ENCODE measurements around the gene RPS16.

The RPS16 gene

DNA sequence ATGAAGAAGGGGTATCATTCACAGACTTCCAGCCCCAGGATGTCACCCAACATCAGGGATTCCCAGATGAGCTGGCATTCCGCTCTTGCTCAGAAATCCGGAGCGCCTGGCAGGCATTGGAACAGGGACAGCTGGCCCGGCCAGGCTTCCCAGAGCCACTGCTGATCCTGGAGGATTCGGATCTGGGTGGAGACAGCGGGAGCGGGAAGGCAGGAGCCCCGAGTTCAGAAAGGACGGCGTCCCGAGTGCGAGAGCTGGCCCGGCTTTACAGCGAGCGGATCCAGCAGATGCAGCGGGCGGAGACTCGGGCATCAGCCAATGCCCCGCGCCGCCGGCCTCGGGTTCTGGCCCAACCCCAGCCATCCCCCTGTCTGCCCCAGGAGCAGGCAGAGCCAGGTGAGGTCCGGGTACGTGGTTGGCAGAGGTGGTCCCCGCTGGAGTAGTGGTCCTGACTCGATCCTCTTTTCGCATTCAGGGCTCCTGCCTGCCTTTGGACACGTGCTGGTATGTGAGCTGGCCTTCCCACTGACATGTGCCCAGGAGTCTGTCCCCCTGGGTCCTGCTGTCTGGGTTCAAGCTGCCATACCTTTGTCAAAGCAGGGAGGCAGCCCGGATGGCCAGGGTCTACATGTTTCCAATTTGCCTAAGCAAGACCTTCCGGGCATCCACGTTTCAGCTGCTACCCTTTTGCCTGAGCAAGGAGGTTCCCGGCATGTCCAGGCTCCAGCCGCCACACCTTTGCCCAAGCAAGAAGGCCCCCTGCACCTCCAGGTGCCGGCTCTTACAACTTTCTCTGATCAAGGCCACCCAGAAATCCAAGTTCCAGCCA is 12.3 kb downstream of the RPS16 start:
- in situ Hi-C loops (cut with MboI; ENCODE audit: low sequenced_read_pairs) = no loop called here

DNA sequence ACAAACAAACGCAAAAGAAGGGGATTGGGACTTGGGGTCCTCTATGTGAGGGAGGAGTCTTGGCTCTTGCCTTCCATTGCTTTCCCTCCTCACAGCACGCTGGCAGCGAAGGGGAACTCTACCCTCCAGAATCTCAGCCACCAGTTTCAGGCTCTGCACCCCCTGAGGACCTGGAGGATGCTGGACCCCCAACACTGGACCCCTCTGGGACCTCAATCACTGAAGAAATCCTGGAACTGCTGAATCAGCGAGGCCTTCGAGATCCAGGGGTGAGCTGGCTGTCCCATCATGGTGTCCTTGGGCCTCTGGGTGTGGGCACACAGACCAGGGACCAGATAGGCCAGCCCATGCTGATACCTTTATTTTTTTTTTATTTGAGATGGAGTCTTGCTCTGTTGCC is 13.7 kb downstream of the RPS16 start:
- in situ Hi-C loops (cut with MboI; ENCODE audit: low sequenced_read_pairs) = no loop called here

DNA sequence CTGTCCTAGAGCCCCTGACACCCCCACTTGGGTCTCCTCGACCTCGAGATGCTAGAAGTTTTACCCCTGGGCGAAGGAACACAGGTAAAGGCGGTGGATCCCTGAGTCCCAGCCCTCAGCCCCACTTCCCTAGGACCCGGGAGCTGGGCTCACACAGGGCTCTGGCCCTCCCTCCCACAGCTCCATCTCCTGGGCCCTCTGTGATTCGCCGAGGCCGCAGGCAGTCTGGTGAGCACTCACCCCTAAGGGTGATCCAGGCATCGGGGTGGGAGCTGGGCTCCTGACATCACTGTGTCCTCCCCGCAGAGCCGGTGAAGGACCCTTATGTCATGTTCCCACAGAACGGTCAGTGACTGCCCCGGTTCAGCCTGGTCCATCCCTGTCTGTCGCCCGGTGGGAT is 15.0 kb downstream of the RPS16 start:
- in situ Hi-C loops (cut with MboI; ENCODE audit: low sequenced_read_pairs) = no loop called here

- in situ Hi-C loops (cut with MboI; ENCODE audit: low sequenced_read_pairs) = no loop called here
These were observed 16.7 kb downstream of the RPS16 start for GRCh38 chr19:39419003-39419402.

DNA sequence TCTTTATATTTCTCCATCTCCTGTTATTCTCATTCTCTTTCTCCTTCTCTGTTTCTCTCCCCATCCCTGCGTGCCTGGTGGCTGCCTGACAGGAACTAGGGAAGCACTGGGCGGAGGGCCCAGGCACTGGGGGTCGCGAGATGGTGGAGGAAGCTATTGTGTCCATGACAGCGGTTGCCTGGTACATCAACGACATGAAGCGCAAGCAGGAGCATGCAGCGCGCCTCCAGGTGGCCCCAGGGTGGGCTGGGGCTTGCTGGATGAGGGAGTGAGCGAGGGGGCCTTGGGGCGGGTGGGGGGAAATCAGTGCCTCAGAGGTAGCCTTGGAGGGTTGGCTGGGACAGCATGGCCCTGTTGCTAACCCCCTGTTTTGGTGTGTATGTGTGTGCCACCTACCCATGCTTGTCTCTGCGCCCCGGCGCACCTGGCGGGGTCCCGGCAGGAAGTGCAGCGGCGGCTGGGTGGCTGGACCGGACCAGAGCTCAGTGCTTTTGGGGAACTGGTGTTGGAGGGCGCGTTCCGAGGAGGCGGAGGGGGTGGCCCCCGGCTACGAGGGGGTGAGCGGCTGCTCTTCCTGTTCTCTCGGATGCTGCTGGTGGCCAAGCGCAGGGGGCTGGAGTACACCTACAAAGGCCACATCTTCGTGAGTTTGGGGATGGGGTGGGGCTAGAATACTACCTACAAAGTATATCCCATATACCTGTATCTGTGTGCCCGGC is 18.1 kb downstream of the RPS16 start:
- in situ Hi-C loops (cut with MboI; ENCODE audit: low sequenced_read_pairs) = no loop called here

DNA sequence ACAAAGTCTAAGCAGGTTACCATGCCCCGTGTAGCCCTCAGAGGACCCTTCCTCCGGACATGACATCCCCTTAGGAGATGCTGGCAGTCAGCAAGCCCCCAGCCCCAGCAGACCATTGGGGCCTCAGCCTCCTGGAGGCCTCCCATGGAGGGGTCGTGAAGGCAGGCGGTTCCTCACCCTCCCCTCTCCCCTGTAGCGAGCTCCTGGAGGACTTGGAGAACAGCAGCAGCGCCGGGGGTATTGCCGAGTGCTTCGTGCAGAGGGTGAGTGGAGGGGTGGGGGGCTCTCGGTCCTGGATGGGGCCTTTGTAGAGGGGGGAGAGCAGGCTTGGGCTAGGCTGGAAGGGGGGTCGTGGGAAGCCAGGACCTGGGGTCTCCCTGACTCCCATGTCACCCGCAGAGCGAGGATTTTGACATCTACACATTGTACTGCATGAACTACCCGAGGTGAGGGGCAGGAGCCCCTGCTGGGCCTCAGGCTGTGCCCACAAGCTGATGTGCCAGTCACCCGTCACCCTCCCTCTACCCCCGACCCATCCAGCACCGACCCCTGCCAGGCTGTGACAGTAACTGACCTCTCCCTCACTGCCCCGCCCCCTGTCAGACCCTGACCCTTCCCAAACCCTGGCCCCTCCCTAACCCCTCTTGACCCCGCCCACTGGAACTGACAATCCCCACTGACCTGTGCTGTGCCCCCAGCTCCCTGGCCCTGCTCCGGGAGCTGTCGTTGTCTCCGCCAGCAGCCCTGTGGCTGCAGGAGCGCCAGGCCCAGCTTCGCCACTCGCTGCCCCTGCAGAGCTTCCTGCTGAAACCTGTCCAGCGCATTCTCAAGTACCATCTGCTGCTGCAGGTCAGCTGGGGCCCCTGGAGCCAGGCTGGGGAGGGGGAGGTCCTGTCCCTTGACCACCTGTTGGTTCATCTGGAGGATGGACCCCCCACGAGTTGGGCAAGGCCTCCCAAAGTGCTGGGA is 19.3 kb downstream of the RPS16 start:
- in situ Hi-C loops (cut with MboI; ENCODE audit: low sequenced_read_pairs) = no loop called here

DNA sequence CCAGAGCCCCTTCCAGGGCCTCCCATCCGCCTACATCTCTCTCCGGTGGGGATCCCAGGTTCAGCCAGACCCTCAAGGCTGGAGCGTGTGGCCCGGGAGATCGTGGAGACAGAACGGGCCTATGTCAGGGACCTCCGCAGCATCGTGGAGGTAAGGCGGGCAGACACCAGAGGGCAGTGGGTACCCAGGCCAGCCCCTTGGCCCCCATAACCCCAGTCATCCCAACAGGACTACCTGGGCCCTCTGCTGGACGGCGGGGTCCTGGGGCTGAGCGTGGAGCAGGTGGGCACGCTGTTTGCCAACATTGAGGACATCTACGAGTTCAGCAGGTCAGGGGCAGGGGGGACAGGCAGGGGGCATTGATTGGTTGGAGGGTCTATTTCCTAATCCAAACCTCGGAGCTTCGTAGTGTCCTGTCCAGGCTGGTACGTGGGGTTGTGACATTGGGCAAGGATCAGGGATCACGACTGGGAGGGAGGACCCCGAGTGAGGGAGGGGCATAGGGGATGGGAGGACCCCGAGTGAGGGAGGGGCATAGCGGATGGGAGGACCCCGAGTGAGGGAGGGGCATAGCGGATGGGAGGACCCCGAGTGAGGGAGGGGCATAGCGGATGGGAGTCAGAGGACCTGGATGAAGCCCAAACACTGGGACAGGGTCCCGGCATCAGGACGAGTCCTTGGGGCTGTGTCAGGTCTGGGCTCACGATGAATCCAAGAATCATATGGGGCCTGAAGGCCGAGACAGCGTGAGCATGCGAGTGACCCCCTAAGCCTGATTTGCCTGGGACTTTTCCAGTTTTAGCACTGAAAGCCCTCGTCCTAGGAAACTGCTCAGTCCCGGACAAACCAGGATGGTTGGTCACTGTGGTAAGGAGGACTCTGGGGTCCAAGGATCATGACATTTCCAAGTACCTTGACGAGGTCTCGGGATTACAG is 20.4 kb downstream of the RPS16 start:
- in situ Hi-C loops (cut with MboI; ENCODE audit: low sequenced_read_pairs) = no loop called here

DNA sequence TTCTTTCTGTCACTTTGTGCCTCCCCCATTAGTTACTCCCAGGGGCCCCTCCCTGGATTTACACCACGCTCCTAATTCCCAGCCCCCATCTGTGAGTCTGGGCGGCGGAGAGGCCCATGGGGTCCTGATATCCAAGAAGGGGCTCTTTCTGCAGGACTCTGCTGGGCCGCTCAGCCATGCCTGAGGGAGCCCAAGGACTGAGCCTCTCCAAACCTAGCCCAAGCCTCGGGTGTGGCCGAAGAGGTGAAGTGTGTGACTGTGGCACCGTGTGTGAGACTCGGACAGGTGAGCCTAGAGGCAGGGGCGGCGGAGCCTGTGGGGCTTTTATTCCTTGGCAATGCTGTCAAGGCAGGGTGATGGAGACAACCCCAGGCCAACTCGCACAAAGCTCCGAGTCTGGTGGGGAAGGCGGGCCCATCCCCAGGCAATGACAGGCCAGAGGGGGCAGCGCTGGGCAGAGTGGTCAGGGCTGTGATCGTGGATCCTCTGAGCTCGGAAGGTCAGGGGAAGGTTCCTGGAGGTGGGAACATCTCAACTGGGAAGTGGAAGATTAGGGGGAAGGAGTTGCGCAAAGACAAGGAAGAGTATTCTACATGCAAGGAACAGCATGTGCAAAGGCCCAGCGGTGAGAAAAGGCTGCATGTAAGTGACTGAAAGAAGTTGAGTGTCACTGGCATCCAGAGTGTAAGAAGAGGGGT is 21.7 kb downstream of the RPS16 start:
- in situ Hi-C loops (cut with MboI; ENCODE audit: low sequenced_read_pairs) = no loop called here

DNA sequence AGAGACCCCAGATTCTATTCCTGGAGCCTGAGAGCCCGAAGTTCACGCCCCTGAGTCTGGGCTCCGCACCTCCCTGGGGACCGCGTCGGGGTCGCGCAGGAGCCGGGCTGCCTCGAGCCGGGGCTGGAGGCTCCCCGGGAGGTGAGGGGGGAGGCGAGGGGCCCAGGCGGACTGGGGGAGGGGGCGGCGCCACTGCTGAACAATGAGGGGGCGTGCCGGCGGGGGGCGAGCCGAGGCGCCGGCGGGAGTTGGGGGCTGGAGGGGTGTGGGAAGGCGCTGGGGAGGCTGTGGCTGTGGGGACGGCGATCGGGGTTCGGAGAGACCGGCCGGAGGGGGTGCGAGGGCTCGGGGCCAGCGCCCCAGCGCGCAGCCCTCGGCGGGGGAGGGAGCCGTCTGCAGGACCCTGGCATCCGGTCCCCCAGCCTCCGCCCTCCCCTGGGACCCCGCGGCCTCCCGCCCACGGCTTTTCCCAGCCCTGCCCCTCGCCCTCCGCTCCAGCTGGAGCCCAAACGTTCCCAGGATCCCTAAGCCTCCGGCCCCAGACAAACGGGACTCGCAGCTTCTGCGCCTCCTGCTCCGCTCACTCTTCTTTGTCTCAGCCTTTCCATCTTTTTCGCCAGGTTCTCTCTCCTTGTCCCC is 22.4 kb downstream of the RPS16 start:
- in situ Hi-C loops (cut with MboI; ENCODE audit: low sequenced_read_pairs) = no loop called here

- in situ Hi-C loops (cut with MboI; ENCODE audit: low sequenced_read_pairs) = no loop called here
These were observed 22.9 kb downstream of the RPS16 start for GRCh38 chr19:39412867-39413271.

DNA sequence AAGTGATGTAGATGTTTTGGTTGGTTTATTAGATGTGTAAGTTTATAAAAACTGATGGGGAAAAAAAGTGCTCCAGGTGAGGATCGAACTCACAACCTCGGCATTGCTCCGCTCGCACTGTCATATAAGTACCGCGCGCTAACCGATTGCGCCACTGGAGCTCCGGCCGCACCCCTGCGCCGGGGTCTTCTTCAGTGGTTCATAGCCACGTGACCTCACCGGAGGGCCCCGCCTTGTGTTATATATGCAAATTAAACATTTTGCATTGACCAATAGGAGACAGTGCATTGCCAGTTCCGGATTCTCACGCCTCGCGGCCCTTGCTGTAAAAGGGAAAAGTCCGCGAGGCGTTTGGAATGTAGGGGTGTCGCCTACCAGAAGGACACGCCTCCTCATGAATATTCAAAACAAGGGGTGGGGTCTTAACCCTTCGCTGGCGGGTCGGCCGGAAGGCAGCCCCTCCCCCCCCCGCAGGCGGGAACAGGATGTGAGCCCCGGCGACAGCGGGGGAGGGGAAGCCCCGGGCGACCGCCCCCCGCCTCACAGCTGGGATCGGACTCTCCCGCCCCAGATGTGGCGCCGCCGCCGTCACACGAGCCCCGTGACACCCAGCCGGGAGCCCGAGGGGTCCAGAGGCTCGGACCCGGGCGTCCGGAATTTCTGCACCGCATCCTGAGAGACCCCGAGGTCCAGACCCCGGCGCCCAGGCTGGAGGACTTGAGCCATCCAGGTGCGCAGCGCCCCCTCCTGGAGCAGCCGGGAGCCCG is 23.5 kb downstream of the RPS16 start, which contains the start of gene PLEKHG2:
Gene PLEKHG2, plus strand, starts transcription at position 570 of the 767 bp plus-strand sequence. CDS start 1,418 bp downstream, outside the sequence.
- in situ Hi-C loops (cut with MboI; ENCODE audit: low sequenced_read_pairs) = no loop called here

GRCh38 chr19:39411832-39412099 is 24.0 kb downstream of the RPS16 start:
- in situ Hi-C loops (cut with MboI; ENCODE audit: low sequenced_read_pairs) = no loop called here

DNA sequence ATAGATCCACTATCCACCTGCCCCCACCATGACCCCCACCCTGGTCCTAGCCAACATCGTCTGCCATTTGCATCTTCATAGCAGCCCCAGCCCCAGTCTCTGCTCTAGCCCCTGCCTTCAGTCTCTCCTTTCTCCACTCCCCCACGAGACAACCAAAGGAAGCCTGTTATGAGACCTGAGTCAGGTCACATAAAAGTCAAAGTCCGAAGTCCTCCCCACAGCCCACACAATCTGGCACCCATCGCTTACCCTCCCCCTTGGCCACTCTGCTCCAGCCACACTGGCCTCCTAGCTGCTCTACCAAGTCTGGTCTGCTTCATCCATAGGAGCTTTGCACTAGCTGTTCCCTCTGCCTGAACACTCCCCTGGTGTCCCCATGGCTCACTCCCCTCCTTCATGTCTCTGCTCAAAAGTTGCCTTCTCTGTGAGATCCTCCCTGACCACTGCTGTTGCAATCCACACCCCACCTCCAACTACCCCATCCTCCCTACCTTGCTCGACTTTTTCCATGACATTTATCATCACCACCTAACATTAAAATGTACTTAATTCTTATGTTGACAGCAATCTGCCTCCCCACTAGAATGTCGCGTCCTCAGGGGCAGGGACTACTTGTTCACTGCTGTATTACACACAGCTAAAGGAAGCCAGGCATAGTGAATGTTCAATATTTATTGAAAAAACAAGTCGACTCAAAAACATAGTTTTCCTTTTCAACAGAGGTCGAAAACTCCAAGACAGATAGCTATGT is 24.5 kb downstream of the RPS16 start:
- in situ Hi-C loops (cut with MboI; ENCODE audit: low sequenced_read_pairs) = no loop called here

DNA sequence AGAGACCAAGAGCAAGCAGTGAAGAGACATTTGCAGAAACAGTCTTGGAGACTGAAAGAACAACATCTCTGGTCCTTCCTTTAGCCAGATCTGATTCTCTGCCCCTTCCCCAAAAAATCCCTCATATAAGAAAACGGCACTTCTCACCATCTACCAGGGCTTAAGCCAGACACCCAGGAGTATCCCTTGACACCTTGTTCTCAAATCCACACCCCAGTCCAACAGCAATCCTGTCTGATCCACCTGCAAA is 25.0 kb downstream of the RPS16 start:
- in situ Hi-C loops (cut with MboI; ENCODE audit: low sequenced_read_pairs) = no loop called here

DNA sequence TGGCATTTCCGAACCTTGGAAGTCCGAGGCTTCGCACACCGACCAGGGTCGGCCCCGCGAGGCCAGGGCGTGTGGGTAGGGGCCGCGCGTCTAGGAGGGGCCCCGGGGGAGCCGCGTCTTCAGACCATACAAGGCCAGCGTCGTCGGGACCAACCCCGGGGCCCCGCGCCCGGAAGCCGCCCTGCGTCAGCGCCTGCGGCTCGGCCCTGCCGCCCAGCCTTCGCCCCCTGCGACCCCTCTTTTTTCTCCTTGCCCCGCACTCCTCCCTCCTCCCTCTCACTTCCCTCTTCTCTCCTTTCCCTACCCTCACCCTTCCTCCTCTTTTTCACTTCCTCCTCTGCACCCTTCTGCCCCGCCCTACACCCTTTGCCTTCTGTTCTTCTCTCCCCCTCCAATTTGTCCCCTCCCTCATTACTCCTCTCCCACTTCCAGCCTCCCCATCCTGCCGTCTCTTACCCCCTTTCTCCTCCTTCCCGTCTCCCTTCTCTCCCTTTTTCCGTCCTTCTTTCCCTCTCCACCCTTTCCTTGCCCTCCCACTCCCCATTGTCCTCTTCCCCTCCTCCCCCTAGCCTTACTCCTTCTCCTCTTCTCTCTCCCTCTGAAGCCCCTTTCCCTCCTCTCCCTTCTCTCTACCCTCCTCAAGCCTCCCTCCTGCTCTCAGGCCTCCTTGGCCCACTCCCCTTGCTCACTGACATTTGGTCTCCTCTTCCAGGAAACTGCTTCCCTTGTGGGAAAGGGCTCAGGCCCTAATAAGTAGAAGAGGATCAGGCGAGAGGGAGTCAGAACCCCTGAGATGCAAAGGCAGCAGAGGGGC is 25.5 kb downstream of the RPS16 start:
- in situ Hi-C loops (cut with MboI; ENCODE audit: low sequenced_read_pairs) = no loop called here

DNA sequence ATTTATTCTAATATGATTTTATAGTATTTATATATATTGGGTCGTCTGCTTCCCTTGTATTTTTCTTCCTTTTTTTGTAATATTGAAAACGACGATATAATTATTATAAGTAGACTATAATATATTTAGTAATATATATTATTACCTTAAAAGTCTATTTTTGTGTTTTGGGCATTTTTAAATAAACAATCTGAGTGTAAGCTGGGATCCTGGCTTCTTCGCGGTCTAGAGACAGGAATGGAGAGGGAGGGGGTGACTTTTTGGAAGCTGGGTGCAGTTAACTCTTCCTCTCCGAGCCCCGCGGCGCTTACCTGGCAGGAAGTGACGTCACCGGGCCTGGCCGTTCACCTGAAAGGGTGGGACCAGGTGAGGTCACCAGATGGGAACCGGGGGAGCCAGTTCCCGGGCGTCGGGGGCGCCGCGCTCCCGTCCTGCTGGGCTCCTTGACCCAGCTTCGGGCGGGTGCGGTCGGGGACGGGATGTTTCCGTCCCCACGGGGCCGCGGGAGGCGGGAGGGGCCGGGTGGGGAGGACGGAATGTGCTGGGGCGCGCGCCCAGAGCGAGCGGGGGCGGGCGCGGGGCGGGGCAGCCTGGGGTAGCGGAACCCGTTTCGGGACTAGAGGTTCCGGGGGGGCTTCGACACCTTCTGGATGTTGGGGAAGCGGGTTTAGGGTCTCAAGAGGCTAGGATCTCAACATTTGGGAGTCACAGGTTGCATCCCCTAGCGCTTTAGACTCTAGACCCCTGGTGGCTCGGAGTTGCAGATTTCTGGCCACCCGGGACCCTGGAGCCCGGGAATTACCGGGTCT is 26.3 kb downstream of the RPS16 start:
- in situ Hi-C loops (cut with MboI; ENCODE audit: low sequenced_read_pairs) = no loop called here
